ENCODE data around the gene OIT3.

- no peak for TF ChIP-seq MAFK (IDR thresholded peaks at IDR 0.05; ENCODE audit: low read depth, low read length)
- TF ChIP-seq CHD2 (IDR thresholded peaks at IDR 0.05; ENCODE audit: low read length) = no peak
- TF ChIP-seq, protein P1, sequence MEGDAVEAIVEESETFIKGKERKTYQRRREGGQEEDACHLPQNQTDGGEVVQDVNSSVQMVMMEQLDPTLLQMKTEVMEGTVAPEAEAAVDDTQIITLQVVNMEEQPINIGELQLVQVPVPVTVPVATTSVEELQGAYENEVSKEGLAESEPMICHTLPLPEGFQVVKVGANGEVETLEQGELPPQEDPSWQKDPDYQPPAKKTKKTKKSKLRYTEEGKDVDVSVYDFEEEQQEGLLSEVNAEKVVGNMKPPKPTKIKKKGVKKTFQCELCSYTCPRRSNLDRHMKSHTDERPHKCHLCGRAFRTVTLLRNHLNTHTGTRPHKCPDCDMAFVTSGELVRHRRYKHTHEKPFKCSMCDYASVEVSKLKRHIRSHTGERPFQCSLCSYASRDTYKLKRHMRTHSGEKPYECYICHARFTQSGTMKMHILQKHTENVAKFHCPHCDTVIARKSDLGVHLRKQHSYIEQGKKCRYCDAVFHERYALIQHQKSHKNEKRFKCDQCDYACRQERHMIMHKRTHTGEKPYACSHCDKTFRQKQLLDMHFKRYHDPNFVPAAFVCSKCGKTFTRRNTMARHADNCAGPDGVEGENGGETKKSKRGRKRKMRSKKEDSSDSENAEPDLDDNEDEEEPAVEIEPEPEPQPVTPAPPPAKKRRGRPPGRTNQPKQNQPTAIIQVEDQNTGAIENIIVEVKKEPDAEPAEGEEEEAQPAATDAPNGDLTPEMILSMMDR (IDR thresholded peaks at IDR 0.05; ENCODE audit: control extremely low read depth in 1 of 3, insufficient read depth in 1 of 3, low read depth in 1 of 3, low read length in 3 of 3) = no peak
These were observed 58.6 kb downstream of the OIT3 start for GRCh38 chr10:72952189-72952588.

Measured in H1 (cell line).